ENCODE results near the gene ABCD1. TPM values are rescaled to one million over a fixed set of nuclear protein-coding genes. Genes with fewer than 3 reads are reported as not detected.

The ABCD1 gene
- total RNA-seq, 2 donors from 2014 or later: 15.2 to 18.0 TPM

DNA sequence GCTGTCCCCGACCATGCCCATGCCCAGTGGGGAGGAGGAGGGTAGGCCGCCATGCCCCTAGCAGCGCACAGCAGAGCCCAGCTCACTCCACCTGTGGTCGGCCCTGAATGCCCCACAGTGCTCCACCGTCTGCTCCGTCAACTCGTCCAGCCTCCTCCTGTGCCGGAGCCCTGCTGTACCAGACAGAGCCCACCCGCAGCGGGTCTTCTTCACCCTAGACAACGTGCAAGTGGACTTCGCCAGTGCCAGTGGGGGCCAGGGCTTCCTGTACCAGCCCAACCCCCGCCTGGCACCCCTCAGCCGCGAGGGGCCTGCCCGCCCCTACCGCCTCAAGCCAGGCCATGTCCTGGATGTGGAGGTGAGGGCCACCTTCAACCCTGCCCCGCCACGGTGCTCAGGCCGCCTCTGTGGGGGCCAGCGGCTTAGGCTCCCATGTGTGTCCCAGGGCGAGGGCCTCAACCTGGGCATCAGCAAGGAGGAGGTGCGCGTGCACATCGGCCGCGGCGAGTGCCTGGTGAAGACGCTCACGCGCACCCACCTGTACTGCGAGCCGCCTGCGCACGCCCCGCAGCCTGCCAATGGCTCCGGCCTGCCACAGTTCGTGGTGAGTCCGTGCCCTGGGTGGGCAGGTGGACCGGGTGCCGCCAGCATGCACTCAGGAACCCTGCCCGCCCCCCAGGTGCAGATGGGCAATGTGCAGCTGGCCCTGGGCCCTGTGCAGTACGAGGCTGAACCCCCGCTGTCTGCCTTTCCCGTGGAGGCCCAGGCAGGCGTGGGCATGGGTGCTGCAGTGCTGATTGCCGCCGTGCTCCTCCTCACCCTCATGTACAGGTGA is 49.3 kb downstream of the ABCD1 start:
- Histone ChIP-seq H3K4me3 (no peak overlapping the region), H3K4me1 (no peaks in the 10 kb centered on the region), H3K27ac (no peak overlapping the region), H3K36me3 (no peaks in the 10 kb centered on the region), H3K9me3 (no peaks in the 10 kb centered on the region), H3K27me3 (no peaks in the 10 kb centered on the region)
- TF ChIP-seq, protein P1, sequence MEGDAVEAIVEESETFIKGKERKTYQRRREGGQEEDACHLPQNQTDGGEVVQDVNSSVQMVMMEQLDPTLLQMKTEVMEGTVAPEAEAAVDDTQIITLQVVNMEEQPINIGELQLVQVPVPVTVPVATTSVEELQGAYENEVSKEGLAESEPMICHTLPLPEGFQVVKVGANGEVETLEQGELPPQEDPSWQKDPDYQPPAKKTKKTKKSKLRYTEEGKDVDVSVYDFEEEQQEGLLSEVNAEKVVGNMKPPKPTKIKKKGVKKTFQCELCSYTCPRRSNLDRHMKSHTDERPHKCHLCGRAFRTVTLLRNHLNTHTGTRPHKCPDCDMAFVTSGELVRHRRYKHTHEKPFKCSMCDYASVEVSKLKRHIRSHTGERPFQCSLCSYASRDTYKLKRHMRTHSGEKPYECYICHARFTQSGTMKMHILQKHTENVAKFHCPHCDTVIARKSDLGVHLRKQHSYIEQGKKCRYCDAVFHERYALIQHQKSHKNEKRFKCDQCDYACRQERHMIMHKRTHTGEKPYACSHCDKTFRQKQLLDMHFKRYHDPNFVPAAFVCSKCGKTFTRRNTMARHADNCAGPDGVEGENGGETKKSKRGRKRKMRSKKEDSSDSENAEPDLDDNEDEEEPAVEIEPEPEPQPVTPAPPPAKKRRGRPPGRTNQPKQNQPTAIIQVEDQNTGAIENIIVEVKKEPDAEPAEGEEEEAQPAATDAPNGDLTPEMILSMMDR (IDR thresholded peaks at IDR 0.05): no peak
- DNase-seq (ENCODE audit: low spot score): no peak

DNA sequence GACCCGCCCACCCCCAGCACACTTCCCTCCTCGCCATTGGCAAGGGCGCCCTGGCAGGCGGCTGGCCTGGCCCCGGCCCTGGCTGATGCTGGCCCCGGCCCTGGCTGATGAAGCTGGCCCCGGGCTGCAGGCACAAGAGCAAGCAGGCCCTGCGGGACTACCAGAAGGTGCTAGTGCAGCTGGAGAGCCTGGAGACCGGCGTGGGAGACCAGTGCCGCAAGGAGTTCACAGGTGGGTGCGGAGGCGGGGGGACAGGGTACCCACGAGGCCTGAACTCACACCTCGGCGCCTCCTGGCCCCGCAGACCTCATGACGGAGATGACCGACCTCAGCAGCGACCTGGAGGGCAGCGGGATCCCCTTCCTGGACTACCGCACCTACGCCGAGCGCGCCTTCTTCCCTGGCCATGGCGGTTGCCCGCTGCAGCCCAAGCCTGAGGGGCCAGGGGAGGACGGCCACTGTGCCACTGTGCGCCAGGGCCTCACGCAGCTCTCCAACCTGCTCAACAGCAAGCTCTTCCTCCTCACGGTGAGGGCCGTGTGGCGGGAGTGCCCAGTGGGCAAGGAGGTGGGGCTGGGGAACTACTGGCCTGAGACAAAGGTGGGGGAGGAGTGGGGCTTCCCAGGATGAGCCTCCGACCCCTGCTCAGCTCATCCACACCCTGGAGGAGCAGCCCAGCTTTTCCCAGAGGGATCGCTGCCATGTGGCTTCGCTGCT is 50.1 kb downstream of the ABCD1 start:
- Histone ChIP-seq H3K27me3 (no peaks in the 10 kb centered on the region), H3K4me3 (no peak overlapping the region), H3K36me3 (no peaks in the 10 kb centered on the region), H3K9me3 (no peaks in the 10 kb centered on the region), H3K4me1 (no peaks in the 10 kb centered on the region), H3K27ac (no peak overlapping the region)
- no peak for DNase-seq (ENCODE audit: low spot score)
- TF ChIP-seq, protein P1 (IDR thresholded peaks at IDR 0.05): no peak

DNA sequence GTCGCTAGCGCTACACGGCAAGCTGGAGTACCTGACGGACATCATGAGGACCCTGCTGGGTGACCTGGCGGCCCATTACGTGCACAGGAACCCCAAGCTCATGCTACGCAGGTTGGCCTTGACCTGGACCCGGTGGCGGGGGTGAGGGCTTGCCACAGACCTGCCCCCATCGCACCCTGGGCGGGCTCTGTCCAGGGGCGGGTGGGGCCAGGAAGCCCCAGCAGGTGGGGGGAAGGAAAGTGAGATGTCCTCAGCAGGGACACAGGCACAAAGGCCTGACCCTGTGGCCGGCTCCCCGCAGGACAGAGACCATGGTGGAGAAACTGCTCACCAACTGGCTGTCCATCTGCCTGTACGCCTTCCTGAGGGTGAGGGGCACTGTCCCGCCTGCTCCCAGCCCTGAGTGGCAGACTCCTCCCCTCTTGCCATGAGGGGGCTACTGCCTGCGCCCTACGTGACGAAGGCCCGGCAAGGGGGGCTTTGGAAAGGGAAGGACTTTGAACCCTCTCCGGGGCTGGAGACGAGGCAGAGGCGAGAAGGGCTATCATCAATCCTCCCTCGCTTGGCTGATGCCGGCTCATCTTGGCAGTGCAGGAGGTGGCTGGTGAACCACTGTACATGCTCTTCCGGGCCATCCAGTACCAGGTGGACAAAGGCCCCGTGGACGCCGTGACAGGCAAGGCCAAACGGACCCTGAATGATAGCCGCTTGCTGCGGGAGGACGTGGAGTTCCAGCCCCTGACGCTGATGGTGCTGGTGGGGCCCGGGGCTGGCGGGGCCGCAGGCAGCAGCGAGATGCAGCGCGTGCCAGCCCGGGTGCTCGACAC is 50.9 kb downstream of the ABCD1 start:
- TF ChIP-seq, protein P1 (IDR thresholded peaks at IDR 0.05): no peak
- no peaks in the 10 kb centered on the region for H3K9me3 ChIP-seq
- peaks cover 0 to 6% of the 10 kb centered on the region in 2 donors for H3K4me1 ChIP-seq
- no peak for DNase-seq (ENCODE audit: low spot score)
- no peaks in the 10 kb centered on the region for H3K36me3 ChIP-seq
- H3K27ac ChIP-seq: no peak overlapping the region
- no peaks in the 10 kb centered on the region for H3K27me3 ChIP-seq
- H3K4me3 ChIP-seq: no peak overlapping the region

DNA sequence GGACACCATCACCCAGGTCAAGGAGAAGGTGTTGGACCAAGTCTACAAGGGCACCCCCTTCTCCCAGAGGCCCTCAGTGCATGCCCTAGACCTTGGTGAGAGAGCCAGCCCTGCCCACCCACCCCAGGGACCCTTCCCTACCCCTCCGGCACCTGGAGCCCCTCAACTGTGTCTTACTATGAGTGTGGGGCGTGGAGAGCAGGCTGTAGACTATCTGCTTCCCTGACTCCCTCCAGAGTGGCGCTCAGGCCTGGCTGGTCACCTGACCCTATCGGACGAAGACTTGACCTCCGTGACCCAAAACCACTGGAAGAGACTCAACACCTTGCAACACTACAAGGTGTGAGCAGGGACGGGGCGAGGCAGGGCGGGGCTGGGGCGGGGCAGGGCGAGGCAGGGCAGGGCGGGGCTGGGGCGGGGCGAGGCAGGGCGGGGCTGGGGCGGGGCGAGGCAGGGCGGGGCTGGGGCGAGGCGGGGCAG is 51.5 kb downstream of the ABCD1 start:
- Histone ChIP-seq H3K4me3 (no peak overlapping the region), H3K36me3 (no peaks in the 10 kb centered on the region), H3K27ac (no peak overlapping the region), H3K4me1 (peaks cover 0 to 13% of the 10 kb centered on the region in 2 donors), H3K27me3 (no peaks in the 10 kb centered on the region), H3K9me3 (no peaks in the 10 kb centered on the region)
- DNase-seq (ENCODE audit: low spot score): no peak
- TF ChIP-seq, protein P1 (IDR thresholded peaks at IDR 0.05): no peak

DNA sequence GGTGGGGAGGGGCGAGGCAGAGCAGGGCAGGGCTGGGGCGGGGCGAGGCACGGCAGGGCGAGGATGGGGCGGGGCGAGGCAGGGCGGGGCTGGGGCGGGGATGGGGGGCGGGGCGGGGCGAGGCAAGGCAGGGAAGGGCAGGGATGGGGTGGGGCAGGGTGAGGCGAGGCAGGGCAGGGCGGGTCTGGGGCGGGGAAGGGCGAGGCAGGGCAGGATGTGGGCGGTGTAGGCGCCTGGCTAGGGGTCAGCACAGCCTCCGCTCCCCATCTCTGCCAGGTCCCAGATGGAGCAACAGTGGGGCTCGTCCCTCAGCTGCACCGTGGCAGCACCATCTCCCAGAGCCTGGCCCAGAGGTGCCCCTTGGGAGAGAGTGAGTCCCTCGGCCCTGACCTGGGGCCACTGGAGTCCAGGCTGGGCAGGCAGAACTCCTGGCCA is 52.0 kb downstream of the ABCD1 start:
- Histone ChIP-seq H3K36me3 (no peaks in the 10 kb centered on the region), H3K4me1 (peaks cover 0 to 15% of the 10 kb centered on the region in 2 donors)

More for the DNA sequence above, 52.0 kb downstream of the ABCD1 start:
- no peak overlapping the region for H3K27ac ChIP-seq
- no peak for DNase-seq (ENCODE audit: low spot score)
- TF ChIP-seq, protein P1 (IDR thresholded peaks at IDR 0.05): no peak
- no peaks in the 10 kb centered on the region for H3K27me3 ChIP-seq
- no peak overlapping the region for H3K4me3 ChIP-seq
- no peaks in the 10 kb centered on the region for H3K9me3 ChIP-seq

Data from right atrium auricular region (tissue), 2 donors.